Activated CD8-positive, alpha-beta T cell treated with anti-CD3 and anti-CD28 coated beads, Interleukin-2, amount 10 ng/mL, durations not matched to agents 7 days and 5 days (primary cell): ENCODE results near the gene PAPOLG. TPM values are rescaled to one million over a fixed set of nuclear protein-coding genes. Genes with fewer than 3 reads are reported as not detected.
"Not testable (repeated sequence)": the region's sequence is repeated elsewhere in the genome, so short reads cannot be mapped to it uniquely, and the experiment has no call there.

ENCODE experiments used
- ATAC-seq: fragments of 150-1000 bp; cut with Tn5 transposase; one replicate; pipeline ENCODE4 v1.10.0; 2021; ENCODE audit warnings: moderate library complexity
- CTCF ChIA-PET: fragments of 350-600 bp; sonication (Branson Sonifier 250); formaldehyde crosslinking; loops from one replicate; lab custom pipeline; 2021; ENCODE audit warnings: antibody characterized with exemption; lab: Charles Lee
- POLR2A ChIA-PET: fragments of 350-600 bp; sonication (Branson Sonifier 250); formaldehyde crosslinking; loops from one replicate; lab custom pipeline; 2021; ENCODE audit warnings: antibody characterized with exemption; lab: Charles Lee
- DNase-seq: peaks from one replicate; pipeline ENCODE4 v3.0.0-alpha.2; 2020
- H3K27ac Mint-ChIP-seq: one replicate; pipeline ENCODE4 v1.8.0; 2021; ENCODE audit warnings: mild to moderate bottlenecking, mixed read lengths
- H3K27me3 Mint-ChIP-seq: one replicate; pipeline ENCODE4 v1.8.0; 2021; ENCODE audit warnings: low read depth, mixed read lengths
- H3K36me3 Mint-ChIP-seq: one replicate; pipeline ENCODE4 v1.8.0; 2021; ENCODE audit warnings: low read depth, mixed read lengths
- H3K4me1 Mint-ChIP-seq: one replicate; pipeline ENCODE4 v1.8.0; 2021; ENCODE audit warnings: low read depth, mixed read lengths
- H3K4me3 Mint-ChIP-seq: one replicate; pipeline ENCODE4 v1.8.0; 2021; ENCODE audit warnings: mild to moderate bottlenecking, mixed read lengths
- H3K9me3 Mint-ChIP-seq: one replicate; pipeline ENCODE4 v1.8.0; 2022; ENCODE audit warnings: mixed read lengths; ENCODE audit not compliant: insufficient read depth
- total RNA-seq, 2 experiments: library from RNA; stranded (reverse); gene quantifications; one replicate each; pipeline ENCODE4 v1.2.3, GENCODE V29; 2021

Gene PAPOLG
- total RNA-seq, 2 experiments from 2014 or later = 17.3 to 19.5 TPM

GRCh38 chr2:60808330-60808801, 52.3 kb downstream of the PAPOLG start:
- ATAC-seq (no peak), DNase-seq (no peak)
- no peak overlapping the region for H3K27ac Mint-ChIP-seq
- H3K4me1 Mint-ChIP-seq = peaks cover 28% of the 10 kb centered on the region
- no peak overlapping the region for H3K4me3 Mint-ChIP-seq
- H3K9me3 Mint-ChIP-seq = no peaks in the 10 kb centered on the region
- no peaks in the 10 kb centered on the region for H3K27me3 Mint-ChIP-seq
- POLR2A ChIA-PET = interaction anchor here (1.2 to 1.7 kb wide), 2 partner anchors 11 to 74 kb away, joined by 5 to 8 read pairs; no protein-coding TSS in a partner anchor
- CTCF ChIA-PET = interaction anchor here (1.0 to 5.8 kb wide), 2 partner anchors 9 to 191 kb away, joined by 3 to 73 read pairs; no protein-coding TSS in a partner anchor
- H3K36me3 Mint-ChIP-seq = peaks cover 3% of the 10 kb centered on the region

- peaks cover 20% of the 10 kb centered on the region for H3K4me1 Mint-ChIP-seq
Measured at GRCh38 chr2:60811491-60812375, 55.7 kb downstream of the PAPOLG start.

GRCh38 chr2:60817191-60817590, 61.1 kb downstream of the PAPOLG start:
- POLR2A ChIA-PET = interaction anchor here (0.6 to 7.2 kb wide), 2 partner anchors 42 to 65 kb away, joined by 3 to 62 read pairs; partner anchors contain the start of gene REL
- not testable (repeated sequence) for H3K27me3 Mint-ChIP-seq, H3K9me3 Mint-ChIP-seq, H3K4me3 Mint-ChIP-seq, H3K36me3 Mint-ChIP-seq, H3K27ac Mint-ChIP-seq, ATAC-seq
- peaks cover 45% of the 10 kb centered on the region for H3K4me1 Mint-ChIP-seq
- peak; percentile 14 for DNase-seq
- CTCF ChIA-PET = interaction anchor here (0.9 to 5.3 kb wide), 12 partner anchors 9 to 182 kb away, joined by 3 to 48 read pairs (median 4); partner anchors contain the start of gene REL

More at GRCh38 chr2:60811491-60812375, 55.7 kb downstream of the PAPOLG start:
- Mint-ChIP-seq H3K36me3 (no peaks in the 10 kb centered on the region), H3K9me3 (no peaks in the 10 kb centered on the region), H3K27ac (no peak overlapping the region), H3K4me3 (no peak overlapping the region), H3K27me3 (peaks cover 7% of the 10 kb centered on the region)
- POLR2A ChIA-PET = no interaction called here
- CTCF ChIA-PET = interaction anchor here (1.0 kb wide), 1 partner anchor 11 kb away, joined by 3 read pairs; no protein-coding TSS in a partner anchor
- DNase-seq = no peak
- ATAC-seq = no peak

- ChIA-PET POLR2A (interaction anchor here (0.5 to 7.2 kb wide), 2 partner anchors 64 to 169 kb away, joined by 3 to 62 read pairs; partner anchors contain the start of gene REL), CTCF (interaction anchor here (0.7 to 5.3 kb wide), 17 partner anchors 10 to 188 kb away, joined by 3 to 48 read pairs (median 3); partner anchors contain the start of gene REL)
- Mint-ChIP-seq H3K36me3 (peaks cover 5% of the 10 kb centered on the region), H3K27me3 (peaks cover 7% of the 10 kb centered on the region), H3K27ac (peak overlapping the region; percentile 72), H3K4me3 (no peak overlapping the region), H3K4me1 (peaks cover 45% of the 10 kb centered on the region), H3K9me3 (no peaks in the 10 kb centered on the region)
- peak; percentile 44 for DNase-seq
- no peak for ATAC-seq
Measured at GRCh38 chr2:60818272-60818671, 62.2 kb downstream of the PAPOLG start.

GRCh38 chr2:60819155-60819862, 63.2 kb downstream of the PAPOLG start:
- peaks cover 6% of the 10 kb centered on the region for H3K27me3 Mint-ChIP-seq
- peak; percentile 96 for ATAC-seq
- H3K4me1 Mint-ChIP-seq = peaks cover 45% of the 10 kb centered on the region
- peak overlapping the region; percentile 37 for H3K4me3 Mint-ChIP-seq
- peak; percentile 94 for DNase-seq
- ChIA-PET POLR2A (interaction anchor here (0.7 to 7.2 kb wide), 5 partner anchors 12 to 243 kb away, joined by 3 to 62 read pairs (median 4); partner anchors contain the start of gene REL), CTCF (interaction anchor here (0.6 to 5.3 kb wide), 15 partner anchors 12 to 187 kb away, joined by 3 to 48 read pairs (median 3); partner anchors contain the start of gene REL)
- peak overlapping the region; percentile 95 for H3K27ac Mint-ChIP-seq
- peaks cover 5% of the 10 kb centered on the region for H3K36me3 Mint-ChIP-seq
- no peaks in the 10 kb centered on the region for H3K9me3 Mint-ChIP-seq

- DNase-seq = no peak
- peak overlapping the region; percentile 37 for H3K4me3 Mint-ChIP-seq
- H3K27ac Mint-ChIP-seq = peak overlapping the region; percentile 95
- peaks cover 5% of the 10 kb centered on the region for H3K36me3 Mint-ChIP-seq
- POLR2A ChIA-PET = interaction anchor here (0.7 to 7.2 kb wide), 4 partner anchors 12 to 243 kb away, joined by 3 to 62 read pairs (median 4); partner anchors contain the start of gene REL
- peaks cover 45% of the 10 kb centered on the region for H3K4me1 Mint-ChIP-seq
- ATAC-seq = peak; percentile 5
- no peaks in the 10 kb centered on the region for H3K9me3 Mint-ChIP-seq
- CTCF ChIA-PET = interaction anchor here (0.6 to 5.3 kb wide), 10 partner anchors 15 to 179 kb away, joined by 3 to 48 read pairs (median 4); partner anchors contain the start of gene REL
- peaks cover 4% of the 10 kb centered on the region for H3K27me3 Mint-ChIP-seq
Measured at GRCh38 chr2:60819936-60820335, 63.9 kb downstream of the PAPOLG start.

- ChIA-PET POLR2A (interaction anchor here (7.2 kb wide), 1 partner anchor 61 kb away, joined by 62 read pairs; the partner anchor contains the start of gene REL), CTCF (interaction anchor here (0.8 to 5.3 kb wide), 9 partner anchors 15 to 179 kb away, joined by 3 to 48 read pairs (median 4); partner anchors contain the start of gene REL)
- Mint-ChIP-seq H3K27me3 (no peaks in the 10 kb centered on the region), H3K4me3 (no peak overlapping the region), H3K36me3 (peaks cover 5% of the 10 kb centered on the region), H3K4me1 (peaks cover 45% of the 10 kb centered on the region), H3K9me3 (no peaks in the 10 kb centered on the region), H3K27ac (peak overlapping the region; percentile 95)
- DNase-seq = no peak
- no peak for ATAC-seq
Measured at GRCh38 chr2:60820416-60821132, 64.5 kb downstream of the PAPOLG start.

- ChIA-PET CTCF (interaction anchor here (0.8 to 5.3 kb wide), 4 partner anchors 16 to 178 kb away, joined by 3 to 48 read pairs (median 6); partner anchors contain the start of gene REL), POLR2A (interaction anchor here (7.2 kb wide), 1 partner anchor 61 kb away, joined by 62 read pairs; the partner anchor contains the start of gene REL)
- Mint-ChIP-seq H3K4me1 (peaks cover 45% of the 10 kb centered on the region), H3K27ac (peak overlapping the region; percentile 95), H3K4me3 (no peak overlapping the region), H3K9me3 (no peaks in the 10 kb centered on the region), H3K36me3 (peaks cover 5% of the 10 kb centered on the region), H3K27me3 (no peaks in the 10 kb centered on the region)
- no peak for DNase-seq
- no peak for ATAC-seq
Measured at GRCh38 chr2:60821133-60821469, 65.0 kb downstream of the PAPOLG start.

GRCh38 chr2:60821587-60822302, 65.7 kb downstream of the PAPOLG start:
- H3K36me3 Mint-ChIP-seq = peaks cover 5% of the 10 kb centered on the region
- ATAC-seq (no peak), DNase-seq (no peak)
- no peak overlapping the region for H3K4me3 Mint-ChIP-seq
- no peaks in the 10 kb centered on the region for H3K9me3 Mint-ChIP-seq
- no peaks in the 10 kb centered on the region for H3K27me3 Mint-ChIP-seq
- peak overlapping the region; percentile 10 for H3K27ac Mint-ChIP-seq
- ChIA-PET CTCF (interaction anchor here (0.6 to 5.3 kb wide), 5 partner anchors 17 to 178 kb away, joined by 3 to 48 read pairs (median 3); partner anchors contain the start of gene REL), POLR2A (interaction anchor here (7.2 kb wide), 1 partner anchor 60 kb away, joined by 62 read pairs; the partner anchor contains the start of gene REL)
- peaks cover 45% of the 10 kb centered on the region for H3K4me1 Mint-ChIP-seq

GRCh38 chr2:60822987-60823386, 66.9 kb downstream of the PAPOLG start:
- DNase-seq = no peak
- no peaks in the 10 kb centered on the region for H3K27me3 Mint-ChIP-seq

More at GRCh38 chr2:60822987-60823386, 66.9 kb downstream of the PAPOLG start:
- Mint-ChIP-seq H3K36me3 (peaks cover 5% of the 10 kb centered on the region), H3K27ac (no peak overlapping the region), H3K4me3 (no peak overlapping the region), H3K9me3 (no peaks in the 10 kb centered on the region), H3K4me1 (peaks cover 44% of the 10 kb centered on the region)
- CTCF ChIA-PET = interaction anchor here (2.9 kb wide), 1 partner anchor 177 kb away, joined by 9 read pairs; no protein-coding TSS in a partner anchor
- ATAC-seq = no peak
- POLR2A ChIA-PET = interaction anchor here (7.2 kb wide), 1 partner anchor 59 kb away, joined by 62 read pairs; the partner anchor contains the start of gene REL
